GM20000 (cell line): Measurements from ENCODE around the gene PLA2G4C.

ENCODE experiments used
- DNase-seq: peaks from one replicate; pipeline ENCODE4 v3.0.0; 2012; ENCODE audit warnings: low spot score
- TF ChIP-seq, protein P1 (sequence below): IDR thresholded peaks from 2 replicates; pipeline ENCODE4 v1.5.1; 2012; ENCODE audit warnings: mild to moderate bottlenecking, control low read depth; ENCODE audit errors: extremely low read depth, missing control alignments

PLA2G4C gene

DNA sequence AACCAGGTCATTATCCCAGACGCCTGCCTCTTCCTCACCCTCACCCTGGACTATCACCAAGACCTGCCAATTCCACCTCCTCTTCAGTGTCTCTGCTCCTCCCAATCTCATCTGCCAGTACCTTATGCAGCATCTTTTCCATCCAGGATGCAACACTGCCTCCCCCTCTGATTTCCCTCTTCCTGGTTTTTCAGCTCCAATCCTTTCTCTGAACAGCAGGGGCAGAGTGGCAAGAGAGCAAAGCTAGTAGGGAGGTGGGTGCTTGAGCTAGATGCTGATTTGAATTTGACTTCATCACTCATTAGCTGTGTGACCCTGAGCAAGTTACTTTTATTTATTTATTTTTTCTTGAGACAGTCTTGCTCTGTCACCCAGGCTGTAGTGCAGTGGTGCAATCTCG is 41.2 kb downstream of the PLA2G4C start:
- TF ChIP-seq, protein P1, sequence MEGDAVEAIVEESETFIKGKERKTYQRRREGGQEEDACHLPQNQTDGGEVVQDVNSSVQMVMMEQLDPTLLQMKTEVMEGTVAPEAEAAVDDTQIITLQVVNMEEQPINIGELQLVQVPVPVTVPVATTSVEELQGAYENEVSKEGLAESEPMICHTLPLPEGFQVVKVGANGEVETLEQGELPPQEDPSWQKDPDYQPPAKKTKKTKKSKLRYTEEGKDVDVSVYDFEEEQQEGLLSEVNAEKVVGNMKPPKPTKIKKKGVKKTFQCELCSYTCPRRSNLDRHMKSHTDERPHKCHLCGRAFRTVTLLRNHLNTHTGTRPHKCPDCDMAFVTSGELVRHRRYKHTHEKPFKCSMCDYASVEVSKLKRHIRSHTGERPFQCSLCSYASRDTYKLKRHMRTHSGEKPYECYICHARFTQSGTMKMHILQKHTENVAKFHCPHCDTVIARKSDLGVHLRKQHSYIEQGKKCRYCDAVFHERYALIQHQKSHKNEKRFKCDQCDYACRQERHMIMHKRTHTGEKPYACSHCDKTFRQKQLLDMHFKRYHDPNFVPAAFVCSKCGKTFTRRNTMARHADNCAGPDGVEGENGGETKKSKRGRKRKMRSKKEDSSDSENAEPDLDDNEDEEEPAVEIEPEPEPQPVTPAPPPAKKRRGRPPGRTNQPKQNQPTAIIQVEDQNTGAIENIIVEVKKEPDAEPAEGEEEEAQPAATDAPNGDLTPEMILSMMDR, result no peak
- no peak for DNase-seq

DNA sequence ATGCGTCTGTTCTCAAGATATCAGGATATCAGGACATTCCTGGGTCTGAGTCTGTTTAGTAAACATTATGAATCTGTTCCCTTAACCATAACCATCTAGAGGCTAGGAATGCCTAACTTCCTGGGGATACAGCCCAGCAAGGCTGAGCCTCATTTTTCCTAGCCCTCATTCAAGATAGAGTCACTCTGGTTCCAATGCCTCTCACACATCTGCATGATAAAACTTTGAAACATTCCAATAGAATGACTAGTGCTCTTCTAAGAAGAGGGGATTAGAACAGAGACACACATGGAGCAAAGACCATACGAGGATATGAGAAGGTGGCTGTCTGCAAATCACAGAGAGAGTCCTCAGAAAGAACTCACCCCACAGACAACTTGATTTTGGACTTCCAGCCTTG is 46.1 kb downstream of the PLA2G4C start:
- DNase-seq, result no peak

DNA sequence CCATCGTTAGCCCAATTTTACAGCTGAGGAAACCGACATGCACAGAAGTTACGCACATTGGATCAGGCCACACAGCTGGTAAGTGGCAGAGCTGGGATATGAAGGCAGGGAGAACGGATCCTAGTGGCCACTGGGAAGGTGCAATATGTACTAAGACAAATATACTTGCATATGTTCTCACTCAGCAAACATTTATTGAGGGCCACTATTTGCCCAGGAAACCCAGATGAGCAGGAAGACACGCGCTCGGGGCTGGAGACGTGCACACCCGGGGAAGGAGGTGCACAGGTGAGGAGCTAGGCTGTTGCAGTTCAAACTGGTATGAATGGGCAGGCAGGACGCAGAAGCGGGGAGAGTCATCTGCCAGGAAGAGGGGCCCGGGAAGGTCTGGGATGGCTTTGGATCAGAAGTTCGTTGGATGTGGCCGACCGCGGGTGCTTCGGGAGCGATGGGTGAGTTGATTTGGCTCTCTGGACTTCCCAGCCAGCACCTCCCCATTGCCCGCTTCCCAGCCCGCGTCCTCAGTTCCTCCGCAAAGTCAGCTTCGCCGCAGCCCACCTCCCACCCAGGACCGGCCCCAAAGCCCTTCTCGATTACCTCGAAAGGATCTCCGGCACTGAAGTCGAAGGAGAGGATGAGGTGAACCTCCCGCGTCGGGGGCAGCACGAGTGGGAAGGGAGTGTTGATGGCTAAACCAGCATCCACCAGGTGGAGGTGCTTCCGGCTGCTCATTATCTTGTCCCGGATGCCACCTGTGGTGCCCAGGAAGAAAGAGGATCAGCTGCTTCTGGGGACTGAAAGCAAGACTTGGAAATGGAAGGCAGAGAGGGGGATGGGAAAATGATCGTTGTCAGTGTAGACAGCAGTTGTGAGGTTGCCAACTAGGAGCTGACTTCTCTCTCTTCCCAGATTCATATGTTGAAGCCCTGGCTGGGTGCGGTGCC is 48.9 kb downstream of the PLA2G4C start:
- no peak for DNase-seq
- TF ChIP-seq, protein P1, result no peak

More for the DNA sequence above, 46.1 kb downstream of the PLA2G4C start:
- TF ChIP-seq, protein P1, result no peak

DNA sequence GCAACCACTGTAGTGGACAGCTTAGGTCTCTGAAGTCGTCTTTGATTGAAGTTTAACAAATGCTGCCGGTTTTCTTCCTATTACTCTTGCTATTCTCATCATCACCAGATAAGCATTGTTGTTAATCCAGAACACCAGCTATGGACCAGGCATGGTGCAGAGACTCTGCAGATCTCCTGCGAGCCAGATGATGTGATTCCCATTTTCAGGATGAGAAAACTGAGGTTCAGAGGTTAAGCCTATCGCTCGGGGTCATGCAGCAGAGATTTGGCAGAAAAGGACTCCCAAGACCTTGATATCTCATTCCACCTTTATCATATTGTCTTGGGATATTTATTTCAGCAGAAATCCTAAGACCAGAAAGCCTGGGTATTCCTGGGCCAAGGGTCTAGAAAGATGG is 50.2 kb downstream of the PLA2G4C start:
- TF ChIP-seq, protein P1, result no peak
- DNase-seq, result no peak

DNA sequence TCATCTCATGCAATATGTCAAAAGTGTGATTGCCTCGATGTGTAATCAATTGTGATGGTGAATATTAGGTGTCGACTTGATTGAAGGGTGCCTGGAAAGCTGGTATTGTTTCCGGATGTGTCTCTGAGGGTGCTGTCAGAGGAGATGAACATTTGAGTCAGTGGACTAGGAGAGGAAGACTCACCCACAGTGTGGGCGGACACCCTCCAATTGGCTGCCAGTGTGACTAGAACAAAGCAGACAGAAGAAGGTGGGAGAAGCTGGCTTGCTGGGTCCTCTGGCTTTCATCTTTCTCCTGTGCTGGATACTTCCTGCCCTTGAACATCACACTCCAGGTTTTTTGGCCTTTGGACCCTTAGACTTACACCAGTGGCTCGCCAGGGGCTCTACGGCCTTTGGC is 51.3 kb downstream of the PLA2G4C start:
- TF ChIP-seq, protein P1, result no peak
- no peak for DNase-seq

DNA sequence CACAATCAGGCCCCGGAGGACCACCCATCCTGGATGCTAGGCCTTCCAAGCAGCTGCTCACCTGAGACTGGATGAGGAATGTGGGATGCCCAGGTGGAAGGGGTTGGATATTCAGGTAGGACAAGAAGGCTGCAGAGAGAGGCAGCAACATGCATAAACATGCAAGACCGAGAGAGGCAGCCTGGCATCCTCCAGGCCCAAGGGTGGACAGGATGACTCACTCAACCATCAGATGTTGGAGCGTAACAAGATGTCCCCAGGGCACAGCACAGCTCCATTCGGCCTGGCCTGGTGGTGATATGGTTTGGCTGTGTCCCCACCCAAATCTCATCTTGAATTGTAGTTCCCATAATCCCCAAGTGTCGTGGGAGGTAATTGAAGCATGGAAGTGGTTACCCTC is 56.8 kb downstream of the PLA2G4C start:
- DNase-seq, result no peak
- TF ChIP-seq, protein P1, result no peak

DNA sequence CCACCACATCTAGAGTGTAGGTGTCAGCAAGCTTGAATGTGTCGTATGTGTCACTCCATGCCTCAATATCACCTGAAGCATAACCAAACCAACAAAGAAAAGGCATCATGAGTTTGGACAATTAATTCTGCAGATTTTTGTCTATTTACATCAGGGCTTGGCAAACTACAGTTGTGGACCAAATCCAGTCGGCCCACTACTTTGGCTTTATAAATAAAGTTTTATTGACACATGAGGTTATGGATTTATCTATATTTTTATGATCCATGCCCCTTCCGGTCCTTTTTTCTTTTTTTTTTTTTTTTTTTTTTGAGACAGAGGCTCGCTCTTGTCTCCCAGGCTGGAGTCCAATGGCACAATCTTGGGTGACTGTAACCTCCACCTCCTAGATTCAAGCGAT is 57.5 kb downstream of the PLA2G4C start:
- DNase-seq, result no peak
- TF ChIP-seq, protein P1, result no peak
